IPS-NIHi11 (cell line): ENCODE data around the gene FN3K.
"Not testable (repeated sequence)": the region's sequence is repeated elsewhere in the genome, so short reads cannot be mapped to it uniquely, and the experiment has no call there.

Experiments
- DNase-seq: peaks from one replicate; pipeline ENCODE4 v3.0.0; 2012; ENCODE audit warnings: mixed read lengths, low spot score

FN3K gene

DNA sequence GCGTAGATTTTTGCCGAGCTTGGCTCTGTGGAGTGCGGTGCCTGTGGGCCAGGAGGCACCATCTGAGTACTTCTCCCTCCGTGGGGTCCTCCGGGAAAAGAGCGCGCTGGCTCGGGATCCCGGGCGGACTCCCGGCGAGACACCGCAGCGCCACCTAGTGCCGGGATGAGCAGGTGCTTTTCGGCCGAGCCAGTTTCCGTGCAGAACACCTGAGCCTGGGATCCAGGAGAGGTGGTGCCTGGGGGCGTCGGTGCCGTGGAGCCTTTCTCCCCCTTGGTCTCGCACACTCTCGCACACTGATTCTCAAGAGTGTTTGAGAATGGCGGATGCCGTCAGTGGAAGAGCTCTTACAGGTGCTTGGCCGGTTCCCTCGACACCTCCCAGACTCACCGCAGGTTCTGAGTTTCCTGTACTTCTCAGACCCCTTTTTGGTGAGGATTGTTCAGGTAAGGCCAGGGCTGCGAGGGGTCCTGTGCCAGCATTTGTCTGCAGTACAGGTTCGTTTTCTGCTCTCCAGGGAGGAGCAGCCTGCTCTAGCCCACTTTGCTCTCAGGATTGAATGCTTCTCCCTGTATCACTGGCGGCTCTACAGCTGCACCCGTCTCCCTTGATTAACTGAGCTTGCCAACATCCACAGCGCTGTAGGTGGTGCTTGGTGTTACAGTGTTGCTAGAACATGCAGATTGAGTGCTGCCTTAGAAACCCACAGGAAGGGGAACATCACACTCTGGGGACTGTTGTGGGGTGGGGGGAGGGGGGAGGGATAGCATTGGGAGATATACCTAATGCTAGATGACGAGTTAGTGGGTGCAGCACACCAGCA lies 39.8 kb downstream of the FN3K start:
- DNase-seq: peak; percentile 95

DNA sequence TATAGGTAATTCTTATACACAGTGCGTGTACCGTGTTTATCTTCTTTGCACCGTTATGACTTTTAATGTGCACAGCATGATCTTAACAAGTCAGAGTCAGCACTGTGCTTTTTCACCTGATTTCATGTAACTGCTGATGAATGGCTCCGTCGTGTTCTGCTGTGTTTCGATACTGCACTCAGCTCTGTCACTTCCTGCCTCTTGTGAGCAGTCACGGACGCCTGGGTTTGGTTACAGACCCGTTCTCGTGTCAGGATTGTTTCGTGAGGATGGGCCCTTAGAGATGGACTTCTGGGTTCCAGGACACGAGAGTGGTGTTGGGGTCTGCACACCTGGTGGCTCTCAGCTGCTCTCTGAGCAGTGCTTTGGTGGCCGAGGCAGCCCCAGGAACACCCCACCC lies 41.0 kb downstream of the FN3K start:
- DNase-seq: no peak

DNA sequence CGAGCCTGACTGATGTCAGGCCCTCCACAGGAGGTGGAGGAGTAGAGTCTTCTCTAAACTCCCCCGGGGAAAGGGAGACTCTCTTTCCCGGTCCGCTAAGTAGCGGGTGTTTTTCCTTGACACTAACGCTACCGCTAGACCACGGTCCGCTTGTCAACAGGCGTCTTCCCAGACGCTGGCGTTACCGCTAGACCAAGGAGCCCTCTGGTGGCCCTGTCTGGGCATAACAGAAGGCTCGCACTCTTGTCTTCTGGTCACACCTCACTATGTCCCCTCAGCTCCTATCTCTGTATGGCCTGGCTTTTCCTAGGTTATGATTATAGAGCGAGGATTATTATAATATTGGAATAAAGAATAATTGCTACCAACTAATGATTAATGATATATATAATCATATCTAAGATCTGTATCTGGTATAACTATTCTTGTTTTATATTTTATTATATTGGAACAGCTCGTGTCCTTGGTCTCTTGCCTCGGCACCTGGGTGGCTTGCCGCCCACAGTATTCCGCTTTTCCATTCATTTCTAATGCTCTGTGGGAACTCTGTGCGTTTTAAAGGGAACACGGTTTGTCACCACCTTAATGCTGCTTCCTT lies 42.5 kb downstream of the FN3K start:
- DNase-seq: not testable (repeated sequence)

DNA sequence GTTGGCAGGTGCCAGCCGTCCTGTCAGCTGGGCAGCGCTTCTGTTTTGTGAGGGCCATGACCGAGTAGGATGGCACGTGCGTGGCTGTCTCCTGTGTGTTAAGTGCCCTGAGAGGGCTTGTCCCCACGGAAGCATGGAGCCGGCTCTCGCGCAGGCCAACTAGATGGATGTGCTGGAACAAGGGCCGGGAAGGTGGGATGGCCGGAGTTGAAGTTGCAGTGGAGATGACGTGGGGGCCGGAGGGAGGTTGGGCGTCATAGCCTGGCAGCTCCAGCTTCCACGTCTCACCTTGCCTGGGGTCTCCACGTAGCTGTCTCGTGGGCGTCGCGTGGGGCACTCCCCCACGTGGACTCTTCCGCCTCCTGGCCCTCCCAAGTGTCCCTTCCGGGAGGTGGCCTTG lies 44.1 kb downstream of the FN3K start:
- no peak for DNase-seq

DNA sequence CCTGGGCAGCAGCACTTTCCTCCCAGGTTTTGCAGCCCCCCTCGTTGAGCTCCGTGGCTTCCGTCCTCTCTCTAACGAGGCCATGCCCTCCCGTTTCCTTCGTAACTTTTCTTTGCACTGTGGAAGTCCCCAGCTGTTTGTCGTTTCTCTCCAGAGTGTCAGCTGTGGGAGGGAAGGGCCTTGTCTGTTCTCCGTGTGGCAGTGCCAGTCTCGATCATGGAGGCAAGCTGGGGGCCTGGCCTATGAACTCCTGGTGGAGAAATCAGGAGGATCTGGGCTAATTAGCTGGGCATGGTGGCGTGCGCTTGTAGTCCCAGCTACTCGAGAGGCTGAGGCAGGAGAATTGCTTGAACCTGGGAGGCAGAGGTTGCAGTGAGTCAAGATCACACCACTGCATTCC lies 44.8 kb downstream of the FN3K start:
- DNase-seq: no peak

DNA sequence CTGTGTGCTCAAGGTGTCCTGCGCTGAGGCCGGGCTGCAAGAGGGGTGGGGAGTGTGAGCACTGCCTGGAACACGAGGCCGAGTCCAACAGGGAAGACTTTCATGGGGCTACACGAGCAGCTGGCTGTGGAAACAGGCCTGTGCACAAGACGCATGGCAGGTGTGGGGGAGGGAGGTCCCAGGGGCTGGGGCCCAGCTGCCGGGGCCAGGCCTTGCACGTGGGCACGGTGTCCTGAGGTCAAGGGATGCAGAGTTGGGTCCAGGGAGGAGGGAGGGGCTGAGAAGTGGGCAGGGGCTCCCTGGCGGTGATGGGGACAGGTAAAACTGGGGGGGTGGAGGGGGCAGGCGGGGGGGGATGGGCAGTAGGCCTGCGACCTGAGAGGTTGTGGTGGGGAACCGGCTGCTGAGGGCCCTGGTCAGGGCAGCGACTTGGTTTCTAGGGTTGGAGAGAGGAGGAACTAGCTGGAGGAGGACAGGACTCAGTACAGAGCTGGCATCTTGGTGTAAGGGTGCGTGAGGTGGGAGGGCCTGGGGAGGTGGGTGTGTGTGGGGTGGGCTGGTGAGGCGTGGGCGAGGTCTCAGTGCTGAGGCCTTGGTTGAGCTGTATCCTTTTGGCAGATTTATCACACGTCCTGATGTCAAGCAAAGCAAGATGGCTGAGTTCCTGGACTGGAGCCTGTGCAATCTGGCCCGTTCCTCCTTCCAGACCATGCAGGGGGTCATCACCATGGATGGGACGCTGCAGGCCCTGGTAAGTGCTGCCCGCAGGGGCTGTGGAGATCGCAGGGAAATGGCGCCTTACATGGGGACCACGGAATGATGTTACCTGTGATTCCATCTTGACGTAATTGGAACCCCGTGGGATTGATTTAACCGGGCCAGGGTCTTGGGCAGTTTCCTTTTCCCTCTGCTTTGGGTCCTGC lies 45.8 kb downstream of the FN3K start:
- DNase-seq: no peak

DNA sequence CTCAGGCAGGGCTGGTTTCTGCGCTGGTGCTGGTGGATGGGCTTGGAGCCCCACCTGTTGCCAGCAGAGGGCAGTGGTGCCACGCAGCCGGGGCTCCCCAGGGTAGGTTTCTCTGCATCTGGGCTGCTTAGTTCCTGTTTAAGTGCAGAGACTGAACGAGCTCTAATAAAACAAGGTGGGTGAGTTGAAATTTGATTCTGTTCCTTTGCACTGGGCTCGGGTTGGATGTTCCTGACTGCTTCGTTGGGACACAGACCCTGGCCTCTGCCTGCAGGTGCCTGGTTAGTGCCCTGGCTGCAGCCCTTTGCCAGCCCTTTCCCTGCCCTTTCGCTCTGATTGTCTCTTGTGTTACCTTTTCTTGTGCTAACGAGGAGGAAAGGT lies 46.5 kb downstream of the FN3K start:
- DNase-seq: peak; percentile 95

DNA sequence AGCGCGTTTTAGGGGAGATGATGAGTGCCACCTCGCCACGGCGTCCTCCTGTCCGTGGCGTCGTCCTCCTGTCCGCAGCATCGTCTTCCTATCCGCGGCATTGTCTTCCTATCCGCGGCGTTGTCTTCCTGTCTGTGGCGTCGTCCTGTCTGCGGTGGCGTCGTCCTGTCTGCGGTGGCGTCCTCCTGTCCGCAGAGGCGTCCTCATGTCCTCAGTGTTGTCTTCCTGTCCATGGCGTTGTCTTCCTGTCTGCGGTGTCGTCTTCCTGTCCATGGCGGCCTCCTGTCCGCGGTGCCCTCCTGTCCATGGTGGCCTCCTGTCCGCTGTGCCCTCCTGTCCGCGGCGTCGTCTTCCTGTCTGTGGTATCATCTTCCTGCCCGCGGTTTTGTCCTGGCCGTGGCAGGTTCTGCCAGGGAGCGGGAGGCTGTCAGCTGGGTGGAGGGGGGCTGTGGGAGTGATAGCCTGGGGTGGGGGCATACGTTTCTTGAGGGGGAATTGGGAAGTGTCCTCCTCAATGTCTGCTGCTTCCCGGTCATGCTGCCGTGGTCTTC lies 47.3 kb downstream of the FN3K start:
- DNase-seq: no peak

DNA sequence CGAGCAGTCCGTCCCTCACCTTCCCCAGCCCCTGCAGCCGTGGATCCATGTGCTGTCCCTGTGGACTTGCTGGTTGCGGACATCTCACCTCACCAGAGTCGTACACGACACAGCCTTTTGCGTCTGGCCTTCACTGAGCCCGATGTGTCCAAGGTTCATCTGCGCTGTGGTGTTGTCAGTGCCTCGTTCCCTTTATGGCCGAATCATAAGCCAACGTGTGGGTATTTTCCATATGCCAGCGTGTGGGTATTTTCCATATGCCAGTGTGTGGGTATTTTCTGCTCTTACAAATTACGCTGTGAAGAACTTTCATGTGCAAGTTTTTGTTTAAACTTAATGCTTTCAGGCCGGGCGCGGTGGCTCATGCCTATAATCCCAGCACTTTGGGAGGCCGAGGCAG lies 48.1 kb downstream of the FN3K start:
- no peak for DNase-seq

DNA sequence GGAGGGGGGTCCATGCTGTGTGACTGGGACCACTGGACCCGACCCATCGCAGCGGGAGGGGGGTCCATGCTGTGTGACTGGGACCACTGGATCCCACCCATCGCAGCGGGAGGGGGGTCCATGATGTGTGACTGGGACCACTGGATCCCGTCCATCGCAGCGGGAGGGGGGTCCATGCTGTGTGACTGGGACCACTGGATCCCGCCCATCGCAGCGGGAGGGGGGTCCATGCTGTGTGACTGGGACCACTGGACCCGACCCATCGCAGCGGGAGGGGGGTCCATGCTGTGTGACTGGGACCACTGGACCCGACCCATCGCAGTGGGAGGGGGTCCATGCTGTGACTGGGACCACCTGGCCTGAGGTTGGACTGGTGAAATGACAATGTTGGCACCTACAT lies 50.2 kb downstream of the FN3K start:
- DNase-seq: not testable (repeated sequence)

DNA sequence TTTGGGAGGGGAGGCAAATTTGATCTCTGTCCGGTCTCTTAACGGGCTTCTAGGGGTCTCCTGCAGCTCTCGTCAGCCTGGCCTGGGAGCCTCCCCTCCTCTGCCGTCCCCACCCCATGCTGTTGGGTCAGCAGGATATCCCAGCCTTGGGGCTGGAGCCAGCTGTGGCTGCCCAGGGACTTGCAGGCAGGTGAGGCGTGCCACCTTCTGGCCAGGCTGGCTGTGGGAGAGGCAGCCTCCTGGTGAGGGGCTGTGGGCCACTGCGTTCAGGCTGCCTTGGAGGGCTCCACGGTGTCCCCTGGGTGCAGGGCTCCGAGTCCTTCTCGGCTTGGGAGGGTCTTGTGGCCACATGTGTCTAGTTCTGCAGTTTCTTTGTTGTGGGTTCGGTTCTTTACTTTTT lies 51.0 kb downstream of the FN3K start:
- no peak for DNase-seq

DNA sequence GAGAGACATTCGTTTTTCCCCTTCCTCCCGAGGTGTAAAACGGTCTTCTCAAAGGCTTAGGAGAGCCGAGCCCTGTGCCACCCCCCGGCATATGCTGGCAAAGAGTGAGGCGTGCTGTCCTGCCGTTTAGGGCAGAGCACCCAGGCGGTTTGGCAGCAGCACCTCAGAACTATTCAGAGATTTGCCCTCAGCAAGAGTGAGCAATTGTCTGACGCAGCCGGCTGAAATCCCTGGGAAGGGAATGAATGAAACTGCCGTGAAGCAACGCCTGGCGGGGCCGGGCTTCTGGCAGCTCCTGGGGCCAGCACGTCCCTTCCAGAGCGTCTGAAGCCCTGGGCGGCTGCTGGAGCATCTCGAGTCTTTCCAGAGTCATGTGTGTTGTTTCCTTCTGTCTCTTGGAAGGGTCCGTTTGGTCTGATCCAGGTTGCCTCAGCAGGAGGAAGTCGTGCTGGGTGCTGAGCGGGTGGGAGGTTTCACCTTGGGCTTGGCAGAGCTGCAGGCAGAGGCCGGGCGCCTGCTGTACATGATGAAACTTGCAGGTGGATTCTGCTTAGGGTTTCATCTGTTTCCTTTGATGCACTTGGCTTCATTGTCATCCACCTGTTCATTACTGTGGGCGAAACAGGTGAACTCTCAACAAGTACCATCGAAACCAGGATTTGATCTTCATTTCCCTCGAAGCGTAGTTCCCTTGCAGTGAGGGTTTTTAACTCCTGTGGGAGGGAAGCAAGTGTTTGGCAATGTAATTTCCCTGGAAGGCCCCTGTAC lies 51.9 kb downstream of the FN3K start:
- no peak for DNase-seq

DNA sequence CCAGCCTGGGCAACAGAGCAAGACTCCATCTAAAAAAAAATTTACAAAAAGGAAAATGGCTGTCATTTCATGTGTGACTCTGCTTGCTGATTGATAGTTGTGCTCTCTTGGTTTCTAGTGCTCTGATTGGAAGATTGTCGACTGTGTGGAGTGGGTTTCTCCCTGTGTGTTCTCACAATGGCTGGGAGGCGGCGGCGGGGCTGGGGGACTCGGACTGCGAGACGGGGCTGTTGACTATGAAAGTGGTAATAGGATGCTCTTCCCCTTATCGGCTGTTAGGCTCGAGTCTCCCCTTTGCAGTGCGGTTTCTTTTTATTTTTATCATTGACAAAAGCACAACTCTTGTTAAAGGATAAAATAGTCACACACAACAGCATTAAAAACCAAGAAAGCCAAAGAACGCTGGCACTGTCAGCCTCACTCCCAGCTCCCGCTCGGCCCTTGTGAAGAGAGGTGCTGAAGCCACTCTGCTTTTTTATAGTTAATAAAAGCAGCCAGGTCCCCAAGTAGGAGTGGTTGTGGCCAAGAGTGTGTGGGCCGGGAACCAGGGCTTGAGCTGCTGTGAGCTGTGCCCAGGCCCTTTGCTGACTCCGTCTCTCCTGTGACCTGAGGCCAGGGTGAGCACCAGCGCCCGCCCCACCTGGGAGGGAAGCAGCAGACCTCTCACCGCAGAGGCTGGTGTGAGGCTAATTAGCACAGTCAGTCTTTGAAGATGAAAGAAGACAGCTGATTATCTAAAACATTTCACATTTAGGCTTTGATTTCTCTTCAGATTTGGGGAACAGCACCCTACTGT lies 53.0 kb downstream of the FN3K start:
- no peak for DNase-seq

DNA sequence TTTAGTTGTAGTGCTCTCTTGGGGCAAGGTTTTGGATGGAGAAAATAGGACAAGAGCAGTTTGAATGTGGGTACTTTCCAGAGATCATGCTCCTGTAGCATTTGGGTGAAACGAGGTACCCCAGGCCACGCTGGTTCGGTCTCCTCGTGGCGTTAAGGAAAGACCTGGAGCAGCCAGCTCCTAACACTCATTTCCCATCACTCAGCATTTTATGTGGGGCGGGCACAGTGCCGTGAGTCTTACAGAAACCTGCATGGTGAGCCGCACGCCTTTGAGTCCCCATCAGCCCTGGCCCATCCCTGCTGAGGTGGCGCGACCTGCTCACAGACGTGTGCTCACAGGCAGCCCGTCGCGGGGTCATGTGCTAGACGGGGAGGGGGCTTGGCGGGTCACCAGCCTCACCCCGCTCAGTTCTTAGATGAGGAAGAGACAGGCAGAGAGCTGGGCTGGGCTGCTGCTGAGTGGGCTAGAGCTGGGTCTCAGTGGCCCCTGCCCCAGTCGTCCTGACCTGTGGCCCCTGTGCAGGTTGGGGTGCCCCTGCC lies 53.7 kb downstream of the FN3K start:
- DNase-seq: no peak

DNA sequence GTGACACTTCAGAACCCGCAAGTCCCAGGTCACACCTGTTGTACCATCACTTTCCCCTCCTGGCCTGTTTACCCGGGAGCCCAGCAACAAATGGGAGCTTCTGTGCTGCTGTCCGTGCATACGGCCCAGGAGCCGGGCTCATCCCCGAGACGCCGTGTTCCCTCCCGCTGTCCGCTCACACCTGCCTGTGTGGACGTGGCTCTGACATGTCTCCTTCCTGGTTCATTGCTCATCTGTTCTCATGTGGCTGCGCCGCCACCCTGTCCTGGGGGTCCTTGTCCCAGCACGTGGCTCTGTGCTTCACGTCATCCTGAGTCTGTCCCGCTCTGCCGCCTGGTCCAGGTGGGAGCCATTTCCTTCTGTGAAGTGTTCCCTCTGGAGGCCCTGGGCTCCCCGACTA lies 54.4 kb downstream of the FN3K start:
- no peak for DNase-seq

DNA sequence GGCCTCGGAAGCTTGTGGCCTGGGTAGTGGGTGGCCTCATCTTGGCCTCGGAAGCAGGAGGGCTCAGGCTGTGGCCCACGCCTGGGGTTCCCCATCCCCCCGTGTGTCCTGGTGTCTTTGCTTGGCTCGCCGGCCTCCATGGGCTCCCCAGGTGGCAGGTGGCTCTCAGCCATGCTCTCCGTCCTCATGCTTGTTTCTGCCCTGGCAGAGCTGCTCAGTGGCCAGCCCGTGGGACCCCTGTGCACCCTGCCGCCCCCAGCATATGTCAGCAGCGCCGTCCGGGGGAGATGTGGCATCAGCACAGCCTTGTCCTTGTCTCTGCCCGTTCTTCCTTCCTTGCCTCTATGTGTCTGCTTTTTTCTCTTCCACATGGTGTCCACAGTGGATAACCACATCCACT lies 55.0 kb downstream of the FN3K start:
- DNase-seq: no peak

DNA sequence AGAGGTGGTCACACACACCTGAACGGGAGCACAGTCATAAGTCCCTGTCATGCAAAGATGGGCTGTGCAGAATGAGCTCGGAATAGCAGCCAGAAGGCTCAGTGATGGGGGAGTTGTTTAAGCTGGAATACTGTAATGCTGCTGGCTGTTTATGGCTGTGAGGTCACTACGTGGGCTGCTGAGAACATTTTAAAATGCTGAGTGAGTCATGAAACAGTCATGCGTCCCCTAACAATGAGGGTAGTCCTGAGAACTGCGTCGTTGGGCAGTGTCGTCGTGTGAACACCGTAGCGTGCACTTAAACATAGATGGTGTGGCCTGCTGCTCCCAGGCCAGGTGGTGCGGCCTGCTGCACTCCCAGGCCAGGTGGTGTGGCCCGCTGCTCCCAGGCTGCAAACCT lies 56.1 kb downstream of the FN3K start:
- DNase-seq: no peak

DNA sequence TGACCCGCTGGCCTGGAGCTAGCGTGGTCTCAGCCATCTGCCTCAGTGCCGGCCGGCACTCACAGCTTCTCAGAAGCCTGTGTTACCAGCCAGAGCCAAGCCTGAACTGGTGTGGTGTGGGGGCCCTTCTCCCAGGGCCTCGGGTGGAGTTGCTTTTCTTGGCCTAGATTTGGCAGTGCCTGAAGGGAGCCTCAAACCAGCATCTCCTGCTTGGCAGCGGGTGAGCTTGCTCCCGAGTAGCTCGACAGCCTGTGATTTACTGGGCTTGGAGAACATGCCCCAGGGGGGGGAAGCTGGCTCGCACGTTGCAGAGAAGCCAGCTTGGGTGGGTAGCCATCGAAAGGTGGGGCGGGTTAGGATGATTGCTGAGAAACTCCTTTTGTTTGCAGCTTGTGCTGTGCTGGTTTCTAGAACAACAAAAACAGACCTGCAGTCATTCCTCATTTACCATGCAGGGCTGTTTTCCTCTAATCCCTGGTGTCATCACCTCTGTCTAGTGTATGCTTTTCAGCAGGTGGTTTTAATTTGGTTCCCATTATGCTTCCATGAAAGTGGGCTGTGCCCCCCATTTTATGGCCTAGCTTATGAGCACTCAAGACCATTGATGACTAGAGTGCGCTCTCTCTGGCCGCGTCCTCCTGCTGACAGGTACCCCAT lies 58.7 kb downstream of the FN3K start:
- DNase-seq: no peak

DNA sequence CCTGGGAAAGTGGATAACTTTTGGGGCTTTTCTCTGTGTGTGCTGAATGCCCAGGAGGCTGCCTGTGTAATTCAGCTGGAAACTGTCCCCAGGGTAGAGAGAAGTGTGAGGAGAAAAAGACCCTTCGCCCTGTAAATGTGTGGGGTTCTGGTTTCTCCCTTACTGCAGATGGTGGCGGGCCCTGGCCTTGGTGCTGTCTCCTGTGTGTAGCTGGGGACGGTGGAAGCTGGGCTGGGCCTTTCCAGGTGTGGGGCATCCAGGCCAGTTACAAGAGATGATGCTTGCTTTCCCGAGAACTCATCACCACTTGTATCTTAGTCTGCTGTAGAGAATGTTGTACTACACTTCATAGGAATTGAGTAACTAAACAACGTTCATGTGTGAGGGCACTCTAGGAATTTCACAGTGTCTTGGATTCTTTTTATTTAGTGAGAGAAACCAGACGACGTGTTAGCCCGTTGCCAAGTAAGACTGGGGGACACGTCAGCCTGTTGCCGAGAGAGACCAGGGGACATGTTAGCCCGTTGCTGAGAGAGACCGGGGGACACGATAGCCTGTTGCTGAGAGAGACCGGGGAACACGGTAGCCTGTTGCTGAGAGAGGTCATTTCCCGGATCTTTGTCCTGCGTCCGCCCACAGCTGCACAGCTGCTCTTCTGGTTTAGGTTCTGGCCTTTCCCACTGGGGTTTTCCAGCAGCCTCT lies 59.5 kb downstream of the FN3K start:
- no peak for DNase-seq

DNA sequence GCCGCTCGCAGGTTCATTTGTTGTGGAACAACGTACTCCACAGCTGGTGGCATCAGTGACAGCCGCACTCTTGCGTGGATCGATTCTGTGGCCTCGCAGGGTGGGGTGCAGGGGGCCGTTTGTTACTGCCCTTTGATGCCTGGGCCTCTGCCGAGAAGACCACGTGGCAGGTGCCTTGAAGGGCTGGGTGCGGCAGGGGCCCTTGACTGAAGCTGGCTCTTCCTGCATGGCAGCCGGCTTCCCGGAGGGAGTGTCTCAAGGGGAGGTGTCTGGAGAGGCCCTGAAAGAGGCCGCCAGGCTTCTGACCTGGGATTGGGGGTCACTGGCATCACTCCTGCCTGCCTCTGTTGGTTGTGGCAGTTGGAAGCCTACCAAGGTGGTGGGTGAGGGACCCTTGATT lies 60.2 kb downstream of the FN3K start:
- DNase-seq: no peak
